Stimulated activated CD8-positive, alpha-beta memory T cell treated with anti-CD3 and anti-CD28 coated beads, Interleukin-12 subunit alpha, Interleukin-12 subunit beta, amount 100 ng/mL, for 24 hours (primary cell): ENCODE data around the gene LSR.

Experiments used
- DNase-seq: peaks from one replicate; pipeline ENCODE4 v3.0.0-alpha.2; 2020; ENCODE audit errors: extremely low read depth

Gene LSR

DNA sequence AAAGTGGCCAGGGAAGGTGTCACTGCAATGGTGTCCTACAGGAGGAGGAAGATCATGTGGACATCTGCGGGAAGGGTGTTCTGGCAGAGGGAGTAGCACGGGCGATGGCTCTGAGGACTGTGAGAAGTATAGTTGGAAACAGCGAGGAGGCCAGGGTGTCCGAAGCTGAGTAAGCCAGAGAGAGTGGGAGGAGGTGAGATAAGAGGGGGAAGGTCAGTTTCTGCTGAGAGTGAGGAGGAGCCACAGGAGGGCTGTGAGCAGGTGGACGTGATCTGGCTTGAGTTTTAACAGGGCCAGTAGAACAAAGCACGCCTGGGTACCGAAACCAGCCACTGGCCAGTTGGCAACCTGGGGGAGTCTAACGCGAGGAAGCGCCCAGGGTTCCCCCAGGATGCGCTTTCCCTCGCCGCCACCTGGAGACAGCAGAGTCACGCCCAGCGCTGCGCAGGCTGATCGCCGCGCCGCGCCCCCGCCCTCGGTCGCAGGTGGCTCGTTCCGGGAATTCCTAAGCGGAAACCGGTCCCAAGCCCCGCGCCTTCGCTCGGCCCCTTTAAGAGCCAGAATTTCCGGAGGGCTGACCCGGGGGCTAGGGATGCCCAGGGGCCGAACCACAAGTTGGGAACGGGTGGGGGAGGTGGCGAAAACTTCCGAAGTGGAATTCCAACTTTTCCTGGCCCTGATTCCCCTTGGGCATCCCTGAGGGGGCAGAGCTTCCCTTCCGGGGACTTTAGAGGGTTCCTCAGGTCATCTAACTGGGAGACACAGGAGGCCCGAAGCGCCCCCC, 1.1 kb upstream of the LSR start:
- DNase-seq = no peak

DNA sequence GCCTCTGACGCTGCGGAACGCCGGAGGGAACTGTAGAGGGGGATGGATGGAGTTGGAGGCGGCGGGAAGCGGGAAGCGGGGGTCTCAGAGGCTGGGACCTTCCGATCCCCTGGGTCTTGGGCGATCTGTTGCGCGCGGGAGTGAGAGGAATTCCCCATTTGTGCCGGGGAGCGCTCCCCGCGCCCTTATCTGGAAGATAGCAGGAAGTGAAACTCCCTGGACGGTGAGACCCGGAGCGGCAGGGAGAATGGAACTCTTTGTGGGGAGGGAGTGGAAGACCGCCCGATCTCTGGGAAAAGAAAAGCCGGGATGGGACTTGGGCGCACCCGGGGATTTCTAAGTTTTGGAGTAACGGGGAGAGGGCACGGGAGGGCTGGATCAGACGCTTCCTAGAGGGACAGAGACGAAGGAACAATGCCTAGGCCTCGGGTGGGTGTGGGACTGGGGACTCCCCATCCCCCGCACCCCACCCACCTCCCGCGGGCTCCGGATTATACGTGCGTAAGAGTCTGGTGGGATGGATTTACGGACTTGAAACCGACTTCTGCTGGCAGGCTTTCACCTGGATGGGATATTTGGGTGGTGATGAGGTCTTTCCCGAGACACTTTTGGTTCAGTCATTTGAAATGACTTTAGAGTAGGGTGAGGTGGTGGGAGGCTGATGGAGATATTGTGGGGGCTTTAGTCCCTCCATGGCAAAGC, 495 bp downstream of the LSR start:
- DNase-seq = no peak

DNA sequence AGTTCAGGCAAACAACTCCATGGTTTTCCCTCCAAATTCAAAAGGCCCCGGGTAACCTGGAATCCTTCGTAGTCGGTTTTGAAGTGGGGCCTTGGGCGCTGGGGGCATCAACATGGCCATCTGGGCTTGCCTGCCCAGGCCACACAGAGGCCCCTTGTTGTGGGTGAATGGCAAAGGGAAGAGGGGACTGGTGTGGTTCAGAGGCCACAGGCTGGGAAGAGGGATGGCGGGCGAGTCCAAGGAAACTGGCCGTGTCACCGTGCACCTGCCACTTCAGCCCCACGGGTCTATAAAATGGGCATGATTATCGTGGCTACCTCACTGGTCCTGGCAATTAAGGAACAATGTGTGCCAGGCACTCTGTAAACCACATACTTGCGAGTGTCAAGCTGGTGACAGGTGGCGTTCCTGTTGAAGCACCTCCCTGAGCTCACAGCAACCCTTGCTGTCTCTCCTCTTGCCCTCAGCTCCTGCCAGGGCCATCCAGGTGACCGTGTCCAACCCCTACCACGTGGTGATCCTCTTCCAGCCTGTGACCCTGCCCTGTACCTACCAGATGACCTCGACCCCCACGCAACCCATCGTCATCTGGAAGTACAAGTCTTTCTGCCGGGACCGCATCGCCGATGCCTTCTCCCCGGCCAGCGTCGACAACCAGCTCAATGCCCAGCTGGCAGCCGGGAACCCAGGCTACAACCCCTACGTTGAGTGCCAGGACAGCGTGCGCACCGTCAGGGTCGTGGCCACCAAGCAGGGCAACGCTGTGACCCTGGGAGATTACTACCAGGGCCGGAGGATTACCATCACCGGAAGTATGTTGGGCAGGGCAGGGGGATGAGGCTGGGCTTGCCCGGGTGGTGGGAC, 1.3 kb downstream of the LSR start:
- DNase-seq = no peak

DNA sequence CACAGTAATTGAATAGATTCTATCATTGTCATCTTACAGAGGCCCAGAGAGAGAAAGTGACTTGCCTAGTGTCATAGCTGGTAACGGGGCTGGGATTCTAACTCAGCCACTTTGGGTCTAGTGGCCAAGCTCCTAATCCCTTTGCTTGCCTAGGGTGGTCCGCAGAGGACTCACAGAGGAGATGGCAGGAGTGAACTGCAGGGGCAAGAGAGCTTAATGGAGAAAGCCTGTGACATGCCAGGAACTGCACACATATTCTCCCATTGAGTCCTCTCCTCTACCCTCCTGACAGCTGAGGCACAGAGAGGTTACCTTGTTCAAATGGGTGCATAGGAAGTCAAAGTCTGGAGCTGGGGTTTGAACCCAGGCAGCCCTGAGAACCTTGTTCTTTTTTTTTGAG, 2.7 kb downstream of the LSR start:
- DNase-seq = no peak

DNA sequence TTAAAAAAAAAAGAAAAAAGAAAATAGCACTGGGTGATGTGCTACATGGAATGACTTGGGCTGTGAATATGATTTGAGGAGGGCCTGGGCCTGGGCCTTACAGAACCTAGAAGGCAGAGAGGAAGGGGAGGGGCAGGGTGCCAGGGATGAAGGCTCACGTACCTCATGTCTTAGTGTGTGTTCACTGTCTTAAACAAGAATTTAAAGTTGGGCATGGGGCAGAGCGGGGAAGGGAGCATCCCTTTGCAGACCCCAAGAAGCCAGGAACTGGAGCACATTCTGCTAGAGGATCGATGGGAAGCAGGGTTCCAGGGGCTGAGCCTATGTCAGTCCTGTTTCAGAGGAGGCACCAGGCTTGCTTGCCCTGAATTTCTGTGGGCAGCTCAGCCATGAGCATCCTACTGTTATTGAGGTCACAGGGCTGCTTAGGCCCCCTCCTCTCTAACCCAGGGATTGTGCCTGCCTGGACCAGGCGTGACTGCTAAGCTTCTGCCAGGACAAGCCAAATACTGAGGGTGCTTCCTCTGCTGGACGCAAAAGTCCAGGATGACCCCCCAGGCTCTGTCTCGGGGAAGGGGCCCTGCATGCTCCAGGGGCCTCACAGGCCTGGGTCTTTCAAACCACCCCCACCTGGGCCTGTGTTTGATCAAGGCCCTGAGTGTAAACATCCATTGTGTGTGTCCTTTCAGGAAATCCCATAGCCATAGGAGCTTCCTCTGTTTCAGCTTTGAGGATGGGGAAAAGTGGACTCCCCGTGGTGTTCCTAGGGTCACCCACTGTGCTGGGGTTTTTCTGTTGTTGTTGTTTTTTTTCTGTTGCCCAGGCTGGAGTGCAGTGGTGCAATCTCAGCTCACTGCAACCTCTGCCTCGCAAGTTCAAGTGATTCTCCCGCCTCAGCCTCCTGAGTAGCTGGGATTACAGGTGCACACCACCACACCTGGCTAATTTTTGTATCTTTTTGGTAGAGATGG, 4.8 kb downstream of the LSR start:
- no peak for DNase-seq

DNA sequence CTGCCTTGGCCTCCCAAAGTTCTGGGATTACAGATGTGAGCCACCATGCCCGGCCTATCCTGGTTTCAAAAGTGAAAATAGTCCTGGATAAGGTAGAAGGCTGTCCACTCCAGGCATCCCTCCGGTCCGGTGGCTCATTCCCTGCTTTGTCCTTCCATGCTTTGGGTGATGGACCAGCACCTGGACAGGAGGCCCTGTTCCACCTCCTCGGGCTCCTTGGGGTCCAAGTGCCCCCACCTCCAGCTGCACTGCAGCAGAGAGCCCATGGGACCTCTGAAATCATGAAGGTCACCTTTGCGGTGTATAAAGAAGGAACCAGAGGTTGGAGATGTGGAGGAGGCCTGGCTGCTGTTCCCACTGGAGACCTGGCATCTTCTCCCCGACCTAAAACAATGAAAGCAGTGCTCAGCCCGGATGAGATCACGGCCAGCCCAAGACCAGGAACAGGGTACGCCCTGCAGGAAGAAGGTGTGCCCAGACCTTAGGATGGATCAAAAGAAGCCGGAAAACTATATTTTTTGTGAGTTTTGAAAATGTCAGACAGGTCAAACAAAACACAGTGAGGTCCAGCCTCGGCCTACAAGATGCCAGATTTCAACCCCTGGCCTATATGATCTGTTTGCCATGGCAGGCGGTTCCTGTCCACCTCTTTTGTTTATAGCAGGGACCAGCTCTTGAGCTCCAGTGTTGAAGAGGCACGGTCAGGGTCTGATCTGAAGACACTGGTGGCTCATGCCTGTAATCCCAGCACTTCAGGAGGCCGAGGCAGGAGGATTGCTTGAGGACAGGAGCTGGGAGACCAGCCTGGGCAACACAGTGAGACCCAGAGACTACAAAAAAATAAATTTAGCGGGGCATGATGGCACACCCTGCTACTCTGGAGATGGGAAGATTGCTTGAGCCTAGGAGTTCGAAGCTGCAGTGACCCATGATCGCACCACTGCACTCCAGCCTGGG, 5.8 kb downstream of the LSR start:
- no peak for DNase-seq

DNA sequence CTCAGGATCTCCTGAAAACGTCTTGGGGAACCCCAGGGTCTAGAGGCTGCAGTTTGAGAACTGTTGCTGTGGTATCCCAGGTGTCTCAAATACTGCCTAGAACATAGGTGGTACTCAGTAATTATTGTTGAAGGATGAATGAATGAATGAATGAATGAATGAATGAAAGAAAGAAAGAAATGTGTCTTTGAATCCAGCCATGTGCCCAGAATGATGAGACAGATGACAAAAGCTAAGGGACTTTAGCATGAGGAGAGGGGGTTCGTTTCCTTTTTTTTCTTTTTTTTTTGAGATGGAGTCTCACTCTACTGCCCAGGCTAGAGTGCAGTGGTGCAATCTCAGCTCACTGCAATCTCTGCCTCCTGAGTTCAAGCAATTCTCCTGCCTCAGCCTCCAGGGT, 7.8 kb downstream of the LSR start:
- DNase-seq = no peak

DNA sequence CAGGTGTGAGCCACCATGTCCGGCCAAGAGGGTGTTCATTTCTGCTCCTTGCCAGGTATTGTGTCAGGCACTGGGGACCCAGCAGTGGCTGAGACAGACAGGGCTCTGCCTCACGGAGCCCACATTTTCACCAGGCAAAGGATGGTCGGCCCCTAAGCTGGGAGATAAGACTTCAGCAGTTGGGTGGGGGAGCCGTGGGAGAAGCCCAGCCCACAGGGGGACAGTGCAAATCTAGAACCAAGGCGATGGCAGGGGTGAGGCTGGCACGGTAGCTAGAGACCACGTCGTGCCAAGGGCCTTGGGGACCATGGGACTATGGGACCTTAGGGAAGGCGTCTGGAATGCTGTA, 8.3 kb downstream of the LSR start:
- DNase-seq = no peak

DNA sequence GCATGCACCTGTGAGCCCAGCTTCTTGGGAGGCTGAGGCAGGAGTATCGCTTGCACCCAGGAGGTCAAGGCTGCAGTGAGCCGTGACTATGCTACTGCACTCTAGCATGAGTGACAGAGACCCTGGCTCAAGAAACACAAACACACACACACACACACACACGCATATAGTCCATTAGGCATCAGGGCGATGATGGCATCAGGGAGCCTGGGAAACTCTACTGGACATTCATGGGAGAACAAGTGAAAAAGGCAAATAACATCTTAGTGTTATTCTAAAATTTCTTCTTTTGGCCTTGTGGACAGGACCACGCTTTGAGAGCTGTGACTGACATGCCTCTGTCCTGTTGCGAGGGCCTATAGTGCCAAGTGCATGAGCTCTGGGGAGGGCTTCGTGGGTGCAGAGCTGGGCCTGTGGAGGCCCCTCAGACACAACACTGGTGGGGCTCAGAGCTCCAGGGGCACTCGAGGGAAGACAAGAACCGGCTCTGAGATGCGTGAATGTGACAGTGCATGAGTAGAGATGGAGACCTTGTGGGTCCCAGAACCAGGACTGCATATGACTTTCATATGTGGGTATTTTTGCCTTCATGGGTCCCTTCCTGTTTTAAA, 12.0 kb downstream of the LSR start:
- DNase-seq = no peak

DNA sequence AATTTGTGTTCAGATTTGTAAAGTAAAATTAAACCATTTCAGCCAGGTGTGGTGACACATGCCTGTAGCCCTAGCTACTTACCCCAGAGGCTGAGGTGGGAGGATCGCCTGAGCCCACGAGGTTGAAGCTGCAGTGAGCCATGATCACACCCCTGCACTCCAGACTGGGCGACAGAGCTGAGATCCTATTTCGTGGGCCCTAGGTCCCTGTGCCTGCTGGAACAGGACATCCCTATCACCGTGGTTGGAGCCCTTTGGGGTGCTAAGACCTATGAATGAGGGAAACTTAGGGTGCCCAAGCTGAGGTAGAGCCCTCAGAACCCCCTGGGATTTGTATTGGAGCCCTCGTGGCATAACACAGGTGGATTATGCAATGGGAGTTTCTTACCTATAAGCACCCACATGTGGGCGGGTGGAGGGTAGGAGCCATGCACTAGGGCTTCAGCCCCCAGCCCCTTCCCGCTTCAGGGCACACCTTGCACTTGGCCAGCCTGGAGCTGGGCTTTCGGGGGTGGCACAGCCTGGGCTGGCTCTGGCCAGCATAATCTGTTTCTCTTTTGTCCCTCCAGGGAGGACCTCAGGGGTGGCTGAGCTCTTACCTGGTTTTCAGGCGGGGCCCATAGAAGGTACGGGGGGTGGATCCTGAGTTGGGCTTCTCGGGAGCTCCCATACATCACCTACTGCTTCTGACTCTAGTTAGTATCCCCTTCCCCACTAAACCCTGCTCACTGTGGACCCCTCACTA, 12.7 kb downstream of the LSR start:
- no peak for DNase-seq

DNA sequence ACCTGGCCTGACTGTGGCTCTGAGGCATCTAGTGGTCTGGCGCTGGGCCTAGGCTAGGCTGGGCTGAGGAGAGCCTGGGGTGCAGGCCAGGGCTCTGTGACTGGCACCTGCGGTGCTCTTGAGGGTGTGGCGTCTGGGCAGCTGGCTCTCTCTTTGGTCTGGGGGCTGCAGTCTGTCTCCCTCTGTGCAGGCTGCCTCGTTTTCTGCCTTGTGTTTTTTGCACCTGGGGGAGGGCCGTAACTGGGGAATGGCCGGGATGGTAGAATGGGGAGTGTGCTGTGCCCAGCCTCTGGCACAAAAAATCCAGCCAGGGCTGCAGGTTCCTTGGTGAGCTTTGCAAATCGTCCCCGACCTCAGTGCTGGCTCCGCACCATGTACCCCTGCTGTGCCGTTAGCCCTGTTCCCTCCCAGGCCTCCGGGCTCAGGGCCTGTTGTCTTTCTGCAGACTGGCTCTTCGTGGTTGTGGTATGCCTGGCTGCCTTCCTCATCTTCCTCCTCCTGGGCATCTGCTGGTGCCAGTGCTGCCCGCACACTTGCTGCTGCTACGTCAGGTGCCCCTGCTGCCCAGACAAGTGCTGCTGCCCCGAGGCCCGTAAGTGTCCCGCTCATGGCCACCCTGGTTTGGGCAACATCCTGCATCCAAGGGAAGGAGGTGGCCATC, 13.4 kb downstream of the LSR start:
- no peak for DNase-seq

DNA sequence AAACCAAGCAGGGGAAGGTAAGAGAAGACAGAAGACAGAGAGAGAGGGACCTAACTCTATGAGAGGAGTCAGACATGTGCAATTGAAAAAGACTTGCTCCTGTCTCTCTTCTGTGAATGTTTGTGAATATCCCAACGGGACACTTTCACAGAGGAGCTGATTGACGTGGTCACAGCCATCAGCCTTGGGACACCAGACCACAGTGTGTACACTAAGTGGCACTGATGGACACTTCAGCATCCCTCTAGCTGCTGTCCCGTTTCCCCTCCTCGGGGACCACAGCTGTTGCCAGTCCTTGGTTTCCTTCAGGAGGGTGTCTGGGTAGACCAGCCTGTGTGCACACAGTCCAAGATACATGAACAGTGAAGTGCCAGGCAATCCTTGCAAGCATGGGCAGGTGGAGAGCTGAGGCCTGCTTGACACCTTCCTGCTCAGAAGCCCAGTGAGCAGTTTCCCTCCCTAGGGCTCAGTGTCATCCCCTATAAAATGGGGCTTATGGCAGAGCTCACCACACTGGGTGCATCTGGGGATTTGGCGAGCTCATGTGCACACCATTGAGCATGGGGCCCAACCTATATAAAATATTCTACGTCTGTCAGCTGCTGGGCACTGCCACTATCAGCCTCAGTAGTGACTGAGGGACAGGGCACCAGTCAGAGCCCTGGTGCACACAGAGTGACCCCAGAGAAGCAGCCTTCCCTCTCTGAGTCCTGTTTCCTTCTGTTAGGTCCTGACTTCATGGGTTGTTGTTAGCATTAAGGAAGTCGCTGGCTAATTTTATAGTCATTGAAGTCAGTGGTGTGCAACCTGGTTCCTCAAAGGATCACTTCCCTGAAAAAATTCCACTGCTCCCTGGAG, 15.7 kb downstream of the LSR start:
- no peak for DNase-seq

DNA sequence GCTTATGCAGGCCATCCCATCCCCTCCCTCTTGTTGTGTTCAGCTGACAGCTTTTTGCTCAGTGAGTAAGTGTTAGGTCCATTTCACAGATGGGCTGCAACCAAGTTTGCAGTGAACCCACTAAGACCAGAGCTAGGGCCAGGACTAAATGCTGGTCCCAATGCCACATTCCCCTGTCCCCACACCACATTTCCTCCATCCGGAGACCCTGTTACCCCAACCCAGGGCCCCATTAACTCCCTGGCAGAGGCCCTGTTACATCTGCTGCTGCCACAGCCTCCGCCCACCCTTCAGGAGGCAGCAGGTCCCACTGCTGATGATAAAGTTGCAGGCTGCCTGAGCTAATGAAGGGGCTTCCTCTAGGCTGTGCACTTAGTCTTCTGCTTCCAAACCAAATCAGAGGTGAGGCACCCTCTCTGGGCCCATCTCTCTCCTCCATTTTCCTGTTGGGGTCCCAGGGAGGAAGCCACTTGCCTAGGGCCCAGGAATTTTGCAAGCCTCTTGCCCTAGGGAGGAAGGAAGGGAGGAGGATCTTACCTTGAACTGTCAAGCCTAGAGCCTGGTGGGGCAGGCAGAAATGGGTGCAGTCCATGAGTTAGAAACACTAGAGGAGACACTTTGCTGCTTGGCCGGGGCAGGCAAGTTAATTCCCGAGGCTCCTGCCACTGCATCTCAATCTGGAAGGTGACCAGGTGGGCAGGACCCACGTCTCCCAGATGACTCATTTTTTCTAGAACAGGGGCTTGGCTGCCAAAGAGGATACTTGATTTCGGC, 16.5 kb downstream of the LSR start:
- DNase-seq = no peak

DNA sequence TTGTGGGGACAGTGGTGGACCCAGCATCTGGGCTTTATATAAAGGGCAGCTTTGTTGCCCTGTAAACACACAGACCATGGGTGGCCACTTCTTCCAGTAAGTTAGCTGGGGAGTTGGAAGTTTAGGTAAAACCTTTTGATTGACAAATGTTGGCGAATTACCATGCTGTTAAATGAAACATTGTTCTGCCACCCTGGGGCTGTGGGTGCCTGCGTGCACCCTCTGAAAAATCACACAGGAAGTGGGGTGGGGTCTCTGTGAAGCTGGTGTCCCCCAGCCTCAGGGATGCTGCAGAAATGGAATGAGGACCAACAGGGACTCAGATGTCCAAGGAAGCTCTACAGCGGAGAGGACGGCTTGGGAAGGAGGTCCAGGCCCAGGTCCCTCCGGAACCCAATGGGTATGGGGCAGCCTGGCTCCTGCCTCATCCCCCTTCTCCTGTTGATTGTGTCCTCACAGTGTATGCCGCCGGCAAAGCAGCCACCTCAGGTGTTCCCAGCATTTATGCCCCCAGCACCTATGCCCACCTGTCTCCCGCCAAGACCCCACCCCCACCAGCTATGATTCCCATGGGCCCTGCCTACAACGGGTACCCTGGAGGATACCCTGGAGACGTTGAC, 17.2 kb downstream of the LSR start:
- no peak for DNase-seq

DNA sequence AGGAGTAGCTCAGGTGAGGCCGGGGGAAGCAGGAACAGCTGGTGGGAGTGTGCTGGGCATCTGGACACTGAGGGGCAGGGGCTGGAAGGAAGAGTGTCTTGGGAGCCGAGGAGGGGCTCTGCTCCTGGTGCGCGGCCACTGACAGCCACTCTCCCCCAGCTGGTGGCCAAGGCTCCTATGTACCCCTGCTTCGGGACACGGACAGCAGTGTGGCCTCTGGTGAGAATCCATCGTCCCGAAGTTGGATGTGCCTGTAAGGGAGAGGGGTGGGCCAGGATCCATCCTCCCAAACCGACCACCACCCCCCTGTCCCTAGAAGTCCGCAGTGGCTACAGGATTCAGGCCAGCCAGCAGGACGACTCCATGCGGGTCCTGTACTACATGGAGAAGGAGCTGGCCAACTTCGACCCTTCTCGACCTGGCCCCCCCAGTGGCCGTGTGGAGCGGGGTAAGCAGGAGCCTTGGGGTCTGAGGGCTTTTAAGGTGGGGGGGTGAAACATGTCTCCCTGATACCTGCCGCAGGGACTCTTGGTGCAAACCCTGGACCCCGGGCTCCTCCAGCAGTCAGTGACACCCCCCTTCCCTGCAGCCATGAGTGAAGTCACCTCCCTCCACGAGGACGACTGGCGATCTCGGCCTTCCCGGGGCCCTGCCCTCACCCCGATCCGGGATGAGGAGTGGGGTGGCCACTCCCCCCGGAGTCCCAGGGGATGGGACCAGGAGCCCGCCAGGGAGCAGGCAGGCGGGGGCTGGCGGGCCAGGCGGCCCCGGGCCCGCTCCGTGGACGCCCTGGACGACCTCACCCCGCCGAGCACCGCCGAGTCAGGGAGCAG, 17.9 kb downstream of the LSR start:
- no peak for DNase-seq
